Stimulated activated CD8-positive, alpha-beta memory T cell treated with anti-CD3 and anti-CD28 coated beads, Interleukin-7, amount 100 ng/mL, for 24 hours (primary cell): ENCODE data around the gene NFAM1.

Experiments
- DNase-seq: peaks from one replicate; pipeline ENCODE4 v3.0.0-alpha.2; 2020; ENCODE audit warnings: low read depth

The NFAM1 gene

DNA sequence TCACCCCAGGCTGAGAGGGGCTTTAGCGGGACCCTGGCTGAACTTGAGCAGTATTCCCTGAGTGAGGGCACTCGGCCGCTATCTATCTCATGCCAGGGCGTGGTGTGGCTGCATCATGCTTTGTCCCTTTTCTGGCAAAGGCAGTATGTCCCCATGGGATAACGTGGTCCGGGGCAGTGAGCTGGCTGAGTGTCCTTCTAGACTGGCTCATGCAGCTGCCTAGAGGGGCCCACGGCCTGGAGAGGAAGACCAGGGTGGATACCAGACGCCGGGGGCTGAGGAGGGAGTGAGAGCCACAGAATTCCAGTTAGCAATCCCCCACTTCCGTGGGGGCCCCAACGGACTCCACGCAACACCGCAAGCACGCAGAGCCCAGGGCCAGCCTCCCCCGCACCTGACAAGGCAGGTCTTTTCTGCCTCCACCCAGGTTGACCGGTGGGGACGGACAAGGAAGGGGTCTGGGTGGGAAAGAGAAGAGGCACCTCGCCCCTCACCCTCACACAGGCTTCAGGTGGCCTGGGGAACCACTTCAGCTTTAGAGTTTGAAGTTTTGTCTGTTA, 15.5 kb downstream of the NFAM1 start:
- DNase-seq = no peak

DNA sequence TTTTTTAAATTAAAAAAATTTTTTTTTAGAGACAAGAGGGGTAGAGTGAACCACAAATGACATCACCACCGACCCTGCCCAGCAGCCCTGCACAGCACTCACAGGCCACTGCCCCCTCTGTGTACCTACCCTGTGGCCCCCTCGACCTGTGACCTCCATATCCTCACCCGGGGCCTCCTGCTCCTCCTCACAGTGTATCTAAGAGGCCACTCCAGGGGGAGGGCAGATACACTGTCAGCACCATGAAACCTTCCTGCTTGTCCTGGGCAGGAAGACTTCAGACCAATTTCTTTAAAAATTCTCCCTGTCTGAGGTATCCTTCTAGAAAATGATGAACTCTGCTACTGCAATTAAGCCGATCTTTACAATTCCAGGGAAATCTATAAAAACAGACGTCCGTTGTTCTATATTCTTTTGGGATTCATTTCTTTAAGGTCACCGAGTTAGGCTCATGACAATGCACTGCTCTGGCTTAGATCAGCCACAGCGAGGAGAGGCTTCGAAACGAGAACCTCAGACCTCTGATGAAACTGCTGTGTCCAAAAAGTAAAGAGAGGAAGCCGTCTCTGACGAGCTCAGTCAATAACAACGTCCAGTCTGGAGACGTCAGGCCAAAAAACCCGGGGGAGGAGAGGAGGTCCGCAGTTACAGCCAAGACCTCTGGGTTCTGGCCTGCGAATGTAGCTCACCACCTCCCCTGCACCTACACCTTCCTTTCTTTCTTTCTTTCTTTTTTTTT, 17.5 kb downstream of the NFAM1 start:
- DNase-seq = no peak

DNA sequence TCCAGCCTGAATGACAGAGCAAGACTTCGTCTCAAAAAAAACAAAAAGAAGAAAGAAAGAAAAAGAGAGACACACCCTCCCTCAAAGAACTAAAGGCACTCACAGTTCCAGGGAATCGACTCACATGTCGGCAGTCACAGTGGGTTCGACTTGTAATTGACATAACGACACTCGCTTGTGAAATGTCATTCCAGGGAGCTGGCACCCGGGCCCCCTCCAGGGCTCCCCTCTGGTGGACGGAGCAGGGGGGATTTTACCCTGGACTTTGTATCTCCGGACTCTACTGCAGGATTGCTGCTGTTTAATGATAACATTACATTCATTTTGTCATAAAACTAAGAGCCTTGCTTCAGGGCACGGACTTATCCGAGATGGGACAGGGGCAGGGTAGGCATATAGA, 18.2 kb downstream of the NFAM1 start:
- no peak for DNase-seq

DNA sequence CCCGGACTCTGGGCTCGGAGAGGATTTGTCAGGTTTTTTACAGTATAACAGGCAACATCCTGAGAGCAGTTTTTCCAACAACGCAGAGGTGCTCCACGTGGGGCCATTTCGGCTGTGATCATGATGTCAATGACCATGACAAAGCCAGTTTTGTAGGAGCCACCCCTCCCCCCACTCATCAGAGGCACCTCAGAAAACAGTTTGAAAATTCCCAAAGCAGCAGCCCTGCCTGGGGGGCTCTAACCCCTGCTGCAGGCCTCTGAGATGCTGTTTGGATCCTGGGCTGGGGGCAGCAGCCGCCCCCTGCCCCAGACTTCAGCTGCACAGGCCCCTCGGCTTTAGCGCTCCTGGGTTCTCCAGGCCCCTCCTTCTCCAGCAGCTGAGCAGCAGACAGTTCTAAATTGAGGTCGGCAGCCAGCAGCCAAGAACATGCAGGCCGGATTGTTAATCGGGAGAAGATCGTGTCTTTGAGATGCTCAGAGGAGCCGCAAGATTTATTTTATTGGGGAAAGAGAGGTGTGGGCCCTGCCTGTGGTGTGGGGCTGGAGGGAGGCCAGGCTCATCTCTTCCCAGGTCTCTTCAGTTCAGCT, 19.4 kb downstream of the NFAM1 start:
- no peak for DNase-seq

DNA sequence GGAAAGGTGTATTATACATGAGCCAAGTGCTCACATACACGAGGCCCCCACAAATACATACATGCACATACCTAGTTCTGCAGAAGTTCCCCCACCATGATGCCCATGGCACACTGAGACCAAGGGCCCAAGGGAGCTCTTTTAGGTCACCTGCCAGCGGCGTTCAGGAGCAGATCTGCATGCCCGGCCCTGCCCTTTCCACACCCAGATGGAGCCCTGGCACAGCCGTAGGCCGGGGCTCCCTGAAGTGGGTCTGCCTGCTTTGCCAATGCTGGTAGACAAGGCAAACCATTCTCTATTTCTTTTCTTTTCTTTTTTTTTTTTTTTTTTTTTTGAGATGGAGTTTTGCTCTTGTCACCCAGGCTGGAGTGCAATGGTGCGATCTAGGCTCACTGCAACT, 21.5 kb downstream of the NFAM1 start:
- no peak for DNase-seq

DNA sequence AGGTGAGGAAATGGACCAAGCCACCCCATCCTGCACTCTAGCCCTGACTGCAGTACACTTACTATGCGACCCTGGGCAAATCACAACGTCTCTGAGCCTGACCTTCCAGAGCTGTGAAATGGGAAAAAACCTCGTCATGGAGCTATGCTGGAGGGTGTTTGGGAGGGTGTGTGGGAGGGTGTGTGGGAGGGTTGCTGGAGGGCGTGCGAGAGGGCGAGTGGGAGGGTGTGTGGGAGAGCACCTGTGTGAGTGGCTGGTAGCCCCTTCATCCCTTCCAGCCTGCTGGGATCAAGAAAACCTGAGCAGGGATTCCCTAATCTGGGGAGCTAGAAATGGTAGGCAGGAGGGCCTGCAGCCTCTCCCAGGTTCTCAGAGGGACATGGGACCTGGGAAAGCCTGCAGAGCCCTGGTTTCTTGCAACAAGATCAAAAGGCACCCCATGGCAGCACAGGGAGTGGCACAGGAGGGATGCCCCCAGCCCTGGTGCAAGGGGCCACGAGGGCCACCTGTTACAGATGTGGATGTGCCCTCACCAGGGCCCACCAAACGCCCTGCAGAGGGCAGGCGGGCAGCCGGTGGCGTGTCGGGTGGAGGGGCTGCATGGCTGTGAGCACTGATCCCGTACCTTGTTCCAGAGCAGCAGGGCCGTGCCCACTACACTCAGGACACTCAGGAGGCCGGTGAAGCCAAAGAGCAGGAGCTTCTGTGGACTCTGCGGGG, 23.2 kb downstream of the NFAM1 start:
- no peak for DNase-seq

DNA sequence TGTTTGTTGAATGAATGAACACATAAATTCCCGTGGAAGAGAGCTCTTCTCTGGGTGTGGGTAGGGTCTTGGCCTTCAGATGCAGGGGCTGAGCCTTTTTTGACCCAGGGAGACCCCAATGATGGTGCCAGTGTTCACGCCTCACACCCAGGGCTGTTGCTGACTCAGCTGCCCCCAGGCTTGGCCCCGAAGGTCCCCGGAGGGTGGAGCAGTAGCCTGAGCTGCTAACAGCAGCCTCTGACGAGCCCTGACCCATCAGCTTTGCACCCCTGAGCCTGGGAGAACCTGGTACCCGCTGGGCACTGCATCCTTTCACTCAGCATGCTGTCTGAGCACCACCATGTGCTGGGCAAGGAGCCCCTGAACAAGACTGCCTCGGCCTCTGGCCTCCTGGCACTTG, 23.9 kb downstream of the NFAM1 start:
- no peak for DNase-seq

DNA sequence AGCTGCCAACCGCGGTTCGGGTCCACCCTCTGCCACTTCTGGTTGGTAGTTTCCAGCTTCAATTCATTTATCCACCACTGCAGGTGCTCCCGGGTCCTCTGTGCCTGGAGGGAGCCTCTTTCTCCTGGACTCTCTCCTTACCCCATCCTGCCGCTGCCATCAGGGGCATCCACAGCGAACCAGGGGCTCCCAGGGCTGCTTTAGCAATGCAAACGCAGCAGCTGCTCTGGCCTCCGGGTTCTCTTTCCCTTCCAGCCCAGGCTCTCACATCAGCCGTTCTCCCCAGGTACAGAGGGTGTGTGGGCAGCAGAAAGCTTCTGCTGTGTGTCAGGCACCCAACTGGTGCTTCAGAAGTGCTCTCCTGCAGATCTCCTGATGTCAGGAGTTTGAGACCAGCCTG, 27.9 kb downstream of the NFAM1 start:
- no peak for DNase-seq

DNA sequence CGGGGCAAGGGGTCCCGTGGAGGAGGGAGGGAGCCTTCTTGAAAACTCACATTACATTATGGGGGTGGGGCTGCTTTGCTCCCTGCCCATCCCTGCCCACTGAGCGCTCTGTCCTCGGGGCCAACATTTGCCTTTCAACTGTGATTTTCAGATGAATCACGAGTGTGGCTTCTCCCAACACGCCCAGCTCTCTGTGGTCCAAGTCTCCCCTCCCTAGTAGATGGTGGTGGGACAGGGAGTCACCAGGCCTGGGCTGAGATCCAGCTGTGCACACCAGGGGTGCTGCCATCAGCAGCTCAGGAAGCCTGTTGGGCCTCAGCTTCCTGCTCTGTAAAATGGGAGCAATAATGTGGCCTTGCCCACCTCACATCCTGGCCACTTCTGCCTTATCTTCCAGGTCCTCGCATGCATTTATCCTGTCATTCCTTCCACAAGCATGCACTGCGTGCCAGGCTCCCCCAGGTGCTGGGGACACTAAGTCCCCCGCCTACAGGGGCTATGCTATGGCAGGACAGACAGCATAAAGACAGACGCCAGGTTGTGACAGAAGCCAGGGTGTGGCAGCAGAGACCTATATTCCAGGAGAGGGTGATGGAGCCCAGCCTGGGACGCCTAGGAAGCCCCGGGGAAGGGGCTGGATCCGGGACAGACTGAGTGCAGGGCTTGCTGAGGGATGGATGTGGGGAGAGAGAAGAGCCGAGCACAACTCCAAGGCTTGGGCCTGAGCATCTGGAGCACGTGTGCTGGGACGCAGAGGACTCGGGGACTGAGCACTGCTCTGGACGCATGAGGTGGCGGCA, 30.5 kb downstream of the NFAM1 start:
- DNase-seq = no peak

DNA sequence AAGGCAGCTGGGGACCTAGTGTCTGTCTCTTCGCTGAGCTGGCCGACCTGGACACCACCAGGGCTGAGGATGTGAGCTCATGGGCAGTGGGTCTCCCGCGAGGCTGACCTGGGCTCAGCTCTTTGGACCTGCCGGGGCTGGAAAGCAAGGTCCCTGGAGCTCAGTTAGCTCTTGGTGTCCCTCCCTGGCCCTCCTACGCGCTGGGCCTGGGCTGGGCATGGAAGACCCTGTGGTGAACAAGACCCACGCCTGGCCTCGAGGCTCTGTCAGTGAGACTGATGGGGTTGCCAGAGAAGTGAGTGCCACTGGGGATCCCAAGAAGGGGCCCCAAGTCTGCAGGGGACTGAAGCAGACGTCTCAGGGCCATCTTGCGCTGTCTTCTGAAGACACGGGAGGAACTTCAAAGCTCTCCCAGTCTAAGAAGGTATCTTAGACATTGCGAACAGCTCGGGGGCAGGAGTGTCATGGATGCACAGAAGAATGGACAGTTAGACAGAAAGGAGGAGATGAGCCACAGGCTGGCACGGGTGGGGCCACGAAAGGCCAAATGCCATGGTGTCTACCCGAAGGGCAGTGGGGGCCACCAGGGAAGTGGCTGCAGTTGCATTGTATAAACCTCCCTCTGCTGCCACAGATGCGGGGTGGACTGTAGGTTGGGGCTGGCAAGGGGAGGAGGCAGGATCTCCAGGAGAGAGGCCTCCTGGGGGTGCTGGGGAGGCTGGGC, 31.2 kb downstream of the NFAM1 start:
- no peak for DNase-seq

DNA sequence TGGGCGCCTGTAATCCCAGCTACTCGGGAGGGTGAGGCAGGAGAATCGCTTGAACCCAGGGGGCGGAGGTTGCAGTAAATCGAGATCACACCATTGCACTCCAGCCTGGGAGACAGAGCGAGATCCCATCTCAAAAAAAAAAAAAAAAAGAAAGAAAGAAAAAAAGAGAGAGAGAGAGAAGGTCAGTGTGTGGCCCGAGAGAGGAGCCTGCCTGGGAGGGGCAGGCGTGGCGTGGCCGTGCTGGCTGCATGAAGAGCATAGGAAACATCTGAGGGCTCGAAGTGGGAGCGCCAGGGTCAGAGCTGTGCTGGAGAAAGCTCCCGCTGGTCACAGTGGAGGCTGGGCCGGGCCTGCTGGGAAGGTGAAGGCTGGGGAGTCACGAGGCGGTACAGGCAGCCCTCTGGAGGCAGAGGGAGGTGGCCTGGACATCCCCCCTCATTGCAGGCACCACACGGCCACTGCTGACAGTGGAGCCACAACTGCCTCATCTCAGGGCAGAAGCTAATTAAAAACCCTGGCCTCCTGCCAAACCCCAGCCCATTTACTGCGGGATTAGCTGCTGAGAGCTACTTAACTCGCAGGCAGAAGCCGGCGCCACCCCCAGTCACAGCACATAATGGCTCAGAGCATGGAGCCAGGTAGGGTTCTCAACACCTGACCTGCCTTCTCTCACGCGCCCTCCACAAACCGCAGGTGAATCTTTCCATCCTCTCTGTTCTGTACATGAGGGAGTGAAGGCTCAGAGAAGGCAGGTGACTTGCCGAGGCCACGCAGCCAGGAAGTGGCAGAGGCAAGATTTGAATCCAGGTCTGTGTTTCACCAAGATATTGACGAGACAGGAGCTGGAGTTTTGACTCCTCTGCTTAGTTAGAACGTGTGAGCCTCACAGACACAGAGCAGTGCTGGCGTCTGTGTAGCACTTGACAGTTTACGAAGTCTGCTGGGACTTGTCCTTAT, 32.6 kb downstream of the NFAM1 start:
- DNase-seq = no peak

DNA sequence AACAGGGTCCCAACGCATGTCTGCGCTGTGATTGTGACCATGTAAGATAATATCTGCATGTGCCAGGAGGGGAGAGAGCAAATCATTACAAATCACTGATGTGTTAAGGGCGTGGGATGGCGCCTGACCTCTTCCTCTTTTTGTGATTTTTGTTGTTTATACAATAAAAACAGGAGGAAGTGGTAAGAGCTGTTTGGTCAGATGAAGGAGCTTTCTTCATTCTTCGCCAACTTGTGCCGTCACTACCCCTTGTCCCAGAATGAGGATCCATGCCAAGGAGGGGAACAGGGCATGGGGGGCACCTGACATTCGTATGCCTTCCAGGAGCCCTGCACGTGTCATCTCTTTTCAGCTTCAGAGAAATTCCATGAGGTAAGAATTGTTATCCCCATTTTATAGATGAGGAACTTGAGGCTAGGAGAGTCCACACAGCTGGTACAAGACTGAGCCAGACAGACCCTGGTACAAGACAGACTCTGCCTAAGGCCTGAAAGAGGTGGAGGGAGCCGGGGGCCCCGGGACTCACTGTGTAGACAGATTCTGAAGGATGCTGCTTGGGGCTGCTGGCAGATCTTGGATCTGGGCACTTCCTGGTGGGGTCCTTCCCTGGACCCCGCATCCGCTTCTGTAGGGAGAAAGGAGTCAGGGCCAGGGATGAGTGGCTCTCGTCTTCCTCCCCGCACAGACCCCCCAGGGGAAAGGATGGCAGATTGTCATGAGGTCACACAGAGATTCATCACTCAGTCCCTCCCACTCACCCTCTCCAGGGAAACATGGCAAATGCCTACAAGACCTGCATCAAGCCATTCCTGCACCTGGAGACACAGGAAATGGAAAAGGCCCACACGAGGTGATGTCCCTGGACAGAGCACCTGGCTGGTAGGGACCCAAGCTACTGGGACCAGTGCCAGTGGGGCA, 34.6 kb downstream of the NFAM1 start:
- DNase-seq = no peak

DNA sequence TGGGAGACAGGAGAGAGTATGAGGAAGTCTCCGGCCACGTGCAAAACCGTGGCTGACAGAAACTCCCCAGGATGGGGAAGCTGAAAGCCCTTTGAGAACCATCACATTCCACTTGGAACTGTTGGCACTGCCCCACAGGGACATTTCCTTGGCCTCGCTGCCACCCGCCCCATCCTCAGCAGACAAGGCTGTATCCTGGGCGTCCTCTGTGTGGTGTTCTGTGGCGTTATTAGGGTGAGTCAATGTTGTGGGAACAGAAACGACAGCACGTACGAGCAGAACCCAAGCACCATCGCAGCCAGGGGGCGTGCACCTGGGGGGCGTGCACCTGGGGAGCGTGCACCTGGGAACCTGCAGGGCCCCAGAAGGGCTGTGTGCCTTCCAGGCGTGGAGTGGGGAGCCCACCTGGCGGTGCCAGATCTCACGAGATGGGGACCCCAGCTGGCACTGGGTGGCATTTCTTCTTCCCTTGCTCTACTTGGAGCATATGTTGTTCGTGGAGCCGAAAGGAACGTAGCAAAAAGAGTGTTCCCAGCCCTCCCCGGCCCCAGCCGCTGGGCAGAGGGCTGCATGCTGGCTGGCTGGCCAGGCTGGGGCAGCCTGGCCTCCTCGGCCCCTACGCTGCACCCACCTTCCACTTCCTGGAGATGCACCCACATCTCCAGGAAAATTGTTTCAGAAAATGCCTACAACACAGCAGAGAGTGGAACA, 35.4 kb downstream of the NFAM1 start:
- DNase-seq = no peak

DNA sequence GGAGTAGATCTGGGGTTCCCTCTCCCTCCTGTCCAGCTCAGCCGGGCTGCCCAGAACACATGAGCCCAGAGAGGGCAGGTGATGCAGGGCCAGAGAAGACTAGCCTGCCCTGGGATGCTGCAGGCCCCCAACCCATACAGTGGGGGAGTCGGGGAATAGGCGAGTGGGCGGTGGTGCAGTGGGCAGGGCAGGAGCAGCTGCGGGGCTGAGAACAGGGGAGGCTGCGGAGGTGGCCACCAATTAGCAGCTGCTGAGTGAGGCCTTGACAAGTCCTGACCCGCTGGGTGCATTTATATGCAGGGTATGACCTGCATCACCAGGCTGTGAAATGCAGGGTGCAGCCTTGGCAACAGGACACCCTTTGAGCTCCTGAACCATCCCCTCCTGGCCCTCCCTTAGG, 43.1 kb downstream of the NFAM1 start:
- no peak for DNase-seq

DNA sequence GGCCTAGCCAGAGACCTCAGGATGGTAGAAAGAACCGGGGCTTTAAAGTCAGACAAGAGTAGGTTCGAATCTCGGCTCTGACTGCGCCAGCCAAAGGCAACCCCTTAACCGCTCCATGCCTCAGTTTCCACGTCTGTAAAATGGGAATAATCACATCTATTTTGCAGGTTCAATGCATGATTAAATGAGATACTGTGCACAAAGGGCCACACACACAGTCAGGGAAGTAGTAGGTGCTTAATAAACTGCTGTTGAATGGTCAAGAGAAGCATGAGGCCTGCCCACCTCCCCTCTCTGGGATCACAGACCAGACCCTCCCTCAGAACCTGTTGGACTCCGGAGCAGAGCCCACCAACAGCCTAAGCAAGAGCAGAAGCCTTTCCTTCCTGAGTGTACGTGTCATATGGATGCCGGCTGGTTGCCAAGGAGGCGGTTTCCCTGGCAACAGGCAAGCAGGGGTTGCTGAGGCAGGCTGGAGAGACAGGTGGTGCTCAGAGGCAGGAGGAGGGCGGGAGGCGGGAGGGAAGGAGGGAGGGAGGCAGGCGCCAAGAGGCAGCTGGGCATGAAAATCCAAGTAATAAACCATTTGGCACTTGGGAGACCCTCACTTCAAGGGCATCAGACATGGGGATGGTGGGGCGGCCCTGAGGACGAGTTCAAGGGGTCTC, 43.9 kb downstream of the NFAM1 start:
- no peak for DNase-seq

DNA sequence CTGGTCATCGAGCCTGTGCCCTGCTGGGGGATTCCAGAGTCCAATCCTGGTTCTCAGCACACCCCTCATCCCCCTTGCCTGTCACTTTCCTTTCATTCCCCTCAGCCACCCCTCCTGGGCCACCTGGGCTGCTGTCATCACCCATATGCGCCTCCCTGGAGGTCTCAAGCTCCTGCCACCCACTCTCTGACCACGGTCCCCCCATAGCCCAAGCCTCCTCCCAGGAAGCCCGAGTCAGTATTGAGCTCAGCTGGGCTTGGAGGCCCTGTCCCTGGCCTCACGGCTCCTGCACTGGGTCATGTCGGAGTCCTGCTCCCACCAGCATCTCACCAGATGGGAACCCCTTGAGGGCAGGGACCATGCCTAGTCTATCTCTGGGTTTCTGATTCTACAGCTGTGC, 44.6 kb downstream of the NFAM1 start:
- DNase-seq = no peak

DNA sequence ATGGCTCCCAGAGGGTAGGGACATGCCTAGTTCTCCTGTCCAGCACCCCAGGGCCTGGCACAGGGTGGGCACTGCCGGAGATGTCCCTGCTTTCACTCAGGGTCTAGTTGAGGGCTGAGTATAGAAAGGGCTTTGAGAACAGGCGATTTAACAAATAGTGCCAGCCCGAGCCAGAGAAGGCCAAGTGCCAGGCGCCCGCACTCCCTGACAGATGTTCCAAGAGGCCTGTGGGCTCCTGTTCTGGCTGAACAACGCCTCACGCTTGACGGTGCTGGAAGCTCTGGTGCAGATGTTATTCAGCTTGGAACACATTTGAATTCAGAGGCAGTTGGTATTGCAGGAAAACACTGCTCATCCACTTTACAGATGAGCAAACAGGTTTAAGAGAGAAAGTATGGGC, 46.5 kb downstream of the NFAM1 start:
- no peak for DNase-seq

DNA sequence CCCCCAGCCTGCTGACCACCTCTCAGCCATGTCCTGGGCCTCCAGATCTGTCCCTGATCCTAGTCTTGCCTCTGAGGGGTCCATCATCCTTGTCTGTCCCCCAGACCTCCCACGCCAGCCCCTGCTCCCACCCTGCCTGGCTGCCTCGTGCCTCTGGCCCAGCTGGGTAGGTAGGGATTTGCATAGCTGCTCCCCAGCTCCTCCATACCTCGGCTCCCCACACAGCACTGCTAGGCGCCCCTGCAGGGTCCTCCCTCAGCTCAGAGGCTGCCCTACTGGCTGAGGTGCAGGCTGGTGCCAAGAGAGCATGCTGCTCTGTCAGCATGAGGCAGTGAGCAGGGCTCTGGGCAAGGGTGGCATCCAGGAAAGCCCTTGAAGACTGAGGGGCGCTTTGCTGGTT, 47.7 kb downstream of the NFAM1 start:
- DNase-seq = no peak
